ENCODE results near the gene EIF6.
A peak's percentile ranks its signal among the peaks of the same experiment; 100 is the strongest.
"Not testable (repeated sequence)": the region's sequence is repeated elsewhere in the genome, so short reads cannot be mapped to it uniquely, and the experiment has no call there.

The EIF6 gene

GRCh38 chr20:35254448-35254999 is 30.0 kb downstream of the EIF6 start:
- DNase-seq: no peak

- DNase-seq: no peak
These were observed 31.6 kb downstream of the EIF6 start for GRCh38 chr20:35253010-35253409.

- DNase-seq: not testable (repeated sequence)
These were observed 32.0 kb downstream of the EIF6 start for GRCh38 chr20:35252598-35252997.

- no peak for DNase-seq
These were observed 32.5 kb downstream of the EIF6 start for GRCh38 chr20:35252037-35252461.

- DNase-seq: no peak
These were observed 33.0 kb downstream of the EIF6 start for GRCh38 chr20:35251613-35251940.

- no peak for DNase-seq
These were observed 35.7 kb downstream of the EIF6 start for GRCh38 chr20:35248641-35249475.

GRCh38 chr20:35246723-35247122 is 37.8 kb downstream of the EIF6 start:
- DNase-seq: no peak

GRCh38 chr20:35243986-35244385 is 40.6 kb downstream of the EIF6 start:
- peak; percentile 43 to 48 for DNase-seq

GRCh38 chr20:35243317-35243716 is 41.3 kb downstream of the EIF6 start:
- no peak for DNase-seq

- DNase-seq: no peak
These were observed 43.7 kb downstream of the EIF6 start for GRCh38 chr20:35240811-35241293.

GRCh38 chr20:35240083-35240810 is 44.3 kb downstream of the EIF6 start:
- no peak for DNase-seq

- DNase-seq: no peak
These were observed 45.8 kb downstream of the EIF6 start for GRCh38 chr20:35238735-35239134.

GRCh38 chr20:35238170-35238569 is 46.4 kb downstream of the EIF6 start:
- DNase-seq: no peak

GRCh38 chr20:35237486-35237885 is 47.1 kb downstream of the EIF6 start:
- DNase-seq: no peak

GRCh38 chr20:35235881-35236280 is 48.7 kb downstream of the EIF6 start:
- no peak for DNase-seq

- DNase-seq: no peak
These were observed 52.0 kb downstream of the EIF6 start for GRCh38 chr20:35232575-35232974.

All from NCI-H2081 (cell line).